ENCODE measurements around the gene DEAF1.

The DEAF1 gene

DNA sequence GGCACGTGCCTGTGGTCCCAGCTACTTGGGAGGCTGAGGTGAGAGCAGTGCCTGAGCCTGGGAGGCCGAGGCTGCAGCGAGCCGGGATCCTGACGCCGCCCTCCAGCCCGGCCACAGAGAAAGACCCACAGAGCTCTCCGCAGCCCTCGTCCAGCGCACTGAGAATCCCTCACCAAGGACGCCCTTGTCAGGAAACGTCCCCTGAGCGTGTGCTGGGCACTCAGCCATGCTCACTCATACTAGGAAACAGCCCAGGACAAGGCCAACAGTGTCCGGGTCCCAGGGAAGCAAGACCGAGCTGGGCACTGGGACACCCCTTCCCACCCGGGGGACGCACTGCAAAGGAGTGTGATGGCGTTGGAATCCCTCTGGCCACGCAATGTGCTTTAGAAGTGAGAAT lies 14.5 kb downstream of the DEAF1 start:
- no peaks in the 10 kb centered on the region for H3K9me3 ChIP-seq (ENCODE audit: control insufficient read depth, low read length)
- no peak overlapping the region for H2AFZ ChIP-seq (ENCODE audit: low read depth, low read length)
- H2BK120ac ChIP-seq (ENCODE audit: low read depth, low read length) = no peak overlapping the region
- H3K4me3 ChIP-seq (ENCODE audit: insufficient read depth in 1 of 2, low read depth in 1 of 2, low read length in 2 of 2) = no peak overlapping the region
- no peak overlapping the region for H3K14ac ChIP-seq (ENCODE audit: low read length in 2 of 2)
- peaks cover 67 to 73% of the 10 kb centered on the region in 2 experiments for H3K36me3 ChIP-seq (ENCODE audit: control insufficient read depth in 1 of 2, insufficient read depth in 2 of 2, low read depth in 1 of 2, low read length in 2 of 2)
- no peak overlapping the region for H3K4me2 ChIP-seq (ENCODE audit: low read length, poor library complexity, severe bottlenecking)
- no peak overlapping the region for H2AK5ac ChIP-seq (ENCODE audit: low read length, severe bottlenecking)
- H3K18ac ChIP-seq (ENCODE audit: low read depth in 1 of 2, low read length in 2 of 2) = no peak overlapping the region
- peaks cover 26% of the 10 kb centered on the region for H3K79me1 ChIP-seq (replicated peaks; ENCODE audit: low read length, poor library complexity, severe bottlenecking)
- H3K9ac ChIP-seq (ENCODE audit: low read length) = no peak overlapping the region
- H3K27ac ChIP-seq (ENCODE audit: low read length, poor library complexity, severe bottlenecking) = no peak overlapping the region
- no peak overlapping the region for H2BK12ac ChIP-seq (ENCODE audit: low read length in 2 of 2)
- peaks cover 2% of the 10 kb centered on the region for H3K4me1 ChIP-seq (ENCODE audit: control insufficient read depth, insufficient read depth, low read depth, low read length)
- no peak overlapping the region for H2BK15ac ChIP-seq (ENCODE audit: low read depth, poor library complexity, severe bottlenecking)
- no peak overlapping the region for H3K23ac ChIP-seq (ENCODE audit: low read length in 2 of 2)
- H2BK5ac ChIP-seq (ENCODE audit: low read depth, low read length, poor library complexity, severe bottlenecking) = no peak overlapping the region
- H4K8ac ChIP-seq (ENCODE audit: low read length) = no peak overlapping the region
- WGBS = 95% methylated on average over 19 of the region's 19 CpGs
- H4K91ac ChIP-seq (ENCODE audit: low read length) = no peak overlapping the region
- no peak overlapping the region for H3K4ac ChIP-seq (ENCODE audit: low read depth in 1 of 2, low read length in 2 of 2)
- DNase-seq = no peak
- no peaks in the 10 kb centered on the region for H3K27me3 ChIP-seq (ENCODE audit: control insufficient read depth in 1 of 2, insufficient read depth in 1 of 2, low read length in 2 of 2)

DNA sequence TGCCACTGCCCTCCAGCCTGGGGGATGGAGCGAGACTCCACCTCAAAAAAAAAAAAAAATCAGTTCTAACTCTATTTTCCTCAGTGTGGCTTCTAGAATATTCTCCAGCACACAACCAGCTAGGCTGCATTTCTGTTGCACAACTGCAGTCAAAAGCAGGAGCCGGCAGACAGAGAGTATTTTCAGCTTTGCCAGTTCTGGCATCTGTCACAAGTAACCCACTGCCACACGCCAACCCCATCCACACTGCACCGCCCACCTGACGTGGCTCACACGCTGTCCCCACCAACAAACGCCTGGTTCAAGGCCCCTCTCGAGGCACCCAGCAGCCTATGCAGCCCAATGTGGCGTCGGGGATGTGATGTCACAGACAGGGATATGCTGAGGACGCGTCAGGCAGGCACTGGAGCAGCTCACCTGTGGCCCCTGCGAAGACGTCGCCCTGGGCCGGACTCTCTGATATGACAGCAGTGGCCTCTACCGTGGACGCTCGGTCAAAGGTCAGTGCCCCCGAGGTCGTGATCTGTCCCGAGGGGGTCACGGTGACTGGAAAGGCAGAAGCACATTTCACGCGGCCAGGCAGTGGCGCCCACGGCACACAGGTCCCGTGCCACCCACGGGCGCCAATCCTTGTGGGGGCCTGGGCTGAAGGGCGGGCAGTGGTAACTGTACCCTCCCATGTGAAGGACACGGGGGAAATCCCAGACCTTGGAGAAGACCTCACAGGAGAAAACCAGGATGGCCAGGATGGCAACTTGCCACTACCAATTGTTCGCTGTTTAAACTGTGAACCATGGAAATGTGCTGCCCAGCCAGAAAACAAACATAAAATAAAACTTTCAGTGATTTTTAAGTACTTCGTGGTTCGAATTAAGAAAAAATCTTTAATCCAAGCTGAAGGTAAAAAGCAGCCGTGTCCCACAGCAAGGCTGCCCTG lies 15.5 kb downstream of the DEAF1 start:
- WGBS = 97% methylated on average over 36 of the region's 36 CpGs
- Histone ChIP-seq H3K18ac (ENCODE audit: low read depth in 1 of 2, low read length in 2 of 2) (no peak overlapping the region), H3K79me1 (replicated peaks; ENCODE audit: low read length, poor library complexity, severe bottlenecking) (peaks cover 27% of the 10 kb centered on the region), H4K91ac (ENCODE audit: low read length) (peak overlapping the region; percentile 11), H2BK15ac (ENCODE audit: low read depth, poor library complexity, severe bottlenecking) (peak overlapping the region; percentile 84), H2BK12ac (ENCODE audit: low read length in 2 of 2) (no peak overlapping the region), H4K8ac (ENCODE audit: low read length) (peak overlapping the region; percentile 55), H3K27ac (ENCODE audit: low read length, poor library complexity, severe bottlenecking) (no peak overlapping the region), H2AFZ (ENCODE audit: low read depth, low read length) (no peak overlapping the region), H3K36me3 (ENCODE audit: control insufficient read depth in 1 of 2, insufficient read depth in 2 of 2, low read depth in 1 of 2, low read length in 2 of 2) (peaks cover 66 to 67% of the 10 kb centered on the region in 2 experiments), H2BK120ac (ENCODE audit: low read depth, low read length) (no peak overlapping the region), H3K9me3 (ENCODE audit: control insufficient read depth, low read length) (no peaks in the 10 kb centered on the region), H3K4ac (ENCODE audit: low read depth in 1 of 2, low read length in 2 of 2) (no peak overlapping the region), H3K4me1 (ENCODE audit: control insufficient read depth, insufficient read depth, low read depth, low read length) (peaks cover 2% of the 10 kb centered on the region), H3K4me2 (ENCODE audit: low read length, poor library complexity, severe bottlenecking) (no peak overlapping the region), H3K9ac (ENCODE audit: low read length) (no peak overlapping the region), H3K23ac (ENCODE audit: low read length in 2 of 2) (no peak overlapping the region), H3K14ac (ENCODE audit: low read length in 2 of 2) (no peak overlapping the region), H3K4me3 (ENCODE audit: insufficient read depth in 1 of 2, low read depth in 1 of 2, low read length in 2 of 2) (peak overlapping the region in 1 of 2 experiments; percentile 2), H3K27me3 (ENCODE audit: control insufficient read depth in 1 of 2, insufficient read depth in 1 of 2, low read length in 2 of 2) (no peaks in the 10 kb centered on the region), H2BK5ac (ENCODE audit: low read depth, low read length, poor library complexity, severe bottlenecking) (no peak overlapping the region), H2AK5ac (ENCODE audit: low read length, severe bottlenecking) (no peak overlapping the region)
- DNase-seq = no peak

DNA sequence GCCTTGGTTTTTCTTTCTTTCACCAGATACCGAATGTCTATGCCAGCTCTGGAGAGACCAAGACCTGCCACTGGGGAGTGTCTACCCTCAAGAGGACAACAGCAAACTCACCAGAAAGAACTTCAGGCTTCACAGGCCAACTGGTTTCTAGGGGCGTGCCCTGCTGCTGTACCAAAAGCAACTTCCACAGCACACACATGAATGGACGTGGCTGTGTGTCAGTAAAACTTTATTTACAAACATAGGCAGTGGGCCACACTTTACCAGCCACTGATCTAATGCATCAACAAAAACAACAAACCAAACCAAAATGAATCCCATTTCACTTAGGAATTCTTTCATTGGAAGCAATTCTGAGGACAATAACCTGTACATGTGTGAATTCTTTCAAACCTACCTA lies 16.7 kb downstream of the DEAF1 start:
- Histone ChIP-seq H3K4me3 (ENCODE audit: insufficient read depth in 1 of 2, low read depth in 1 of 2, low read length in 2 of 2) (no peak overlapping the region), H3K9me3 (ENCODE audit: control insufficient read depth, low read length) (no peaks in the 10 kb centered on the region), H4K8ac (ENCODE audit: low read length) (no peak overlapping the region), H3K9ac (ENCODE audit: low read length) (no peak overlapping the region), H2AFZ (ENCODE audit: low read depth, low read length) (no peak overlapping the region), H3K27me3 (ENCODE audit: control insufficient read depth in 1 of 2, insufficient read depth in 1 of 2, low read length in 2 of 2) (no peaks in the 10 kb centered on the region), H3K14ac (ENCODE audit: low read length in 2 of 2) (no peak overlapping the region), H3K4me1 (ENCODE audit: control insufficient read depth, insufficient read depth, low read depth, low read length) (peaks cover 2% of the 10 kb centered on the region), H2BK15ac (ENCODE audit: low read depth, poor library complexity, severe bottlenecking) (no peak overlapping the region), H2BK120ac (ENCODE audit: low read depth, low read length) (no peak overlapping the region), H3K27ac (ENCODE audit: low read length, poor library complexity, severe bottlenecking) (no peak overlapping the region), H3K79me1 (replicated peaks; ENCODE audit: low read length, poor library complexity, severe bottlenecking) (peaks cover 28% of the 10 kb centered on the region), H3K36me3 (ENCODE audit: control insufficient read depth in 1 of 2, insufficient read depth in 2 of 2, low read depth in 1 of 2, low read length in 2 of 2) (peaks cover 69 to 75% of the 10 kb centered on the region in 2 experiments), H2BK12ac (ENCODE audit: low read length in 2 of 2) (no peak overlapping the region), H3K18ac (ENCODE audit: low read depth in 1 of 2, low read length in 2 of 2) (no peak overlapping the region), H4K91ac (ENCODE audit: low read length) (no peak overlapping the region), H2AK5ac (ENCODE audit: low read length, severe bottlenecking) (no peak overlapping the region), H3K4me2 (ENCODE audit: low read length, poor library complexity, severe bottlenecking) (no peak overlapping the region), H3K4ac (ENCODE audit: low read depth in 1 of 2, low read length in 2 of 2) (no peak overlapping the region), H3K23ac (ENCODE audit: low read length in 2 of 2) (no peak overlapping the region), H2BK5ac (ENCODE audit: low read depth, low read length, poor library complexity, severe bottlenecking) (no peak overlapping the region)
- DNase-seq = no peak
- WGBS = 94% methylated on average over 3 of the region's 3 CpGs

DNA sequence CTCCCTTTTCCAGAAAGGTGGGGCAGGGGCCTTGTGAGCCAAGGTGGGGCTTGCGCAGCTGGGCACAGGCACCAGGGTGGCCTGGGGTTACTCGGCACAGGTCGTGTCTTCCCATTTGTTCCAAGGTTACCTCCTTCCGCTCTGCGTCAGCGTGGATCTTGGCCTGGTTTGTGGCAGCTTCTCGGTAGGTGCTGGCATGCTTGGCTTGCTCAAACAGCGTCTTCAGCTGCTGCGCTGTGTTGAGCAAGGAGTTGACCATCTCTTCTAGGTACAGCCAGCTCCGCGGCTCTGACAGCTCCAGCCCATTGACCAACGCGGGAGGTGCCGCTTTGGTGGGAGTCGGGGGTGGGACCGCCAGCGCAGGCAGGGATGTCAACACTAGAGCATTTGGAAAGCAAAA lies 20.6 kb downstream of the DEAF1 start:
- 92% methylated on average over 17 of the region's 17 CpGs for WGBS
- Histone ChIP-seq H3K9ac (ENCODE audit: low read length) (no peak overlapping the region), H3K14ac (ENCODE audit: low read length in 2 of 2) (peak overlapping the region in 1 of 2 experiments; percentile 22), H2BK120ac (ENCODE audit: low read depth, low read length) (no peak overlapping the region), H3K4ac (ENCODE audit: low read depth in 1 of 2, low read length in 2 of 2) (no peak overlapping the region), H3K18ac (ENCODE audit: low read depth in 1 of 2, low read length in 2 of 2) (no peak overlapping the region), H2BK5ac (ENCODE audit: low read depth, low read length, poor library complexity, severe bottlenecking) (no peak overlapping the region), H3K4me1 (ENCODE audit: control insufficient read depth, insufficient read depth, low read depth, low read length) (peaks cover 2% of the 10 kb centered on the region), H3K27me3 (ENCODE audit: control insufficient read depth in 1 of 2, insufficient read depth in 1 of 2, low read length in 2 of 2) (no peaks in the 10 kb centered on the region), H3K4me3 (ENCODE audit: insufficient read depth in 1 of 2, low read depth in 1 of 2, low read length in 2 of 2) (no peak overlapping the region), H3K36me3 (ENCODE audit: control insufficient read depth in 1 of 2, insufficient read depth in 2 of 2, low read depth in 1 of 2, low read length in 2 of 2) (peaks cover 51 to 53% of the 10 kb centered on the region in 2 experiments), H4K8ac (ENCODE audit: low read length) (no peak overlapping the region), H2AK5ac (ENCODE audit: low read length, severe bottlenecking) (no peak overlapping the region), H2BK12ac (ENCODE audit: low read length in 2 of 2) (no peak overlapping the region), H3K9me3 (ENCODE audit: control insufficient read depth, low read length) (no peaks in the 10 kb centered on the region), H3K27ac (ENCODE audit: low read length, poor library complexity, severe bottlenecking) (no peak overlapping the region), H2BK15ac (ENCODE audit: low read depth, poor library complexity, severe bottlenecking) (no peak overlapping the region), H3K79me1 (replicated peaks; ENCODE audit: low read length, poor library complexity, severe bottlenecking) (peaks cover 22% of the 10 kb centered on the region), H4K91ac (ENCODE audit: low read length) (no peak overlapping the region), H2AFZ (ENCODE audit: low read depth, low read length) (no peak overlapping the region), H3K4me2 (ENCODE audit: low read length, poor library complexity, severe bottlenecking) (no peak overlapping the region), H3K23ac (ENCODE audit: low read length in 2 of 2) (no peak overlapping the region)
- DNase-seq = no peak
